ENCODE measurements around the gene MRM3.
"Not testable (repeated sequence)": the region's sequence is repeated elsewhere in the genome, so short reads cannot be mapped to it uniquely, and the experiment has no call there.

Gene MRM3

GRCh38 chr17:797236-797840 lies 15.2 kb downstream of the MRM3 start:
- no peak for DNase-seq

GRCh38 chr17:798246-798645 lies 16.1 kb downstream of the MRM3 start:
- DNase-seq: no peak

- no peak for DNase-seq
These were observed 17.1 kb downstream of the MRM3 start for GRCh38 chr17:799261-799660.

GRCh38 chr17:800446-801242 lies 18.5 kb downstream of the MRM3 start:
- DNase-seq: no peak

GRCh38 chr17:801660-802059 lies 19.5 kb downstream of the MRM3 start:
- DNase-seq: no peak

GRCh38 chr17:802481-802880 lies 20.3 kb downstream of the MRM3 start:
- no peak for DNase-seq

- no peak for DNase-seq
These were observed 21.0 kb downstream of the MRM3 start for GRCh38 chr17:802901-803881.

GRCh38 chr17:804541-805435 lies 22.6 kb downstream of the MRM3 start:
- DNase-seq: no peak

- DNase-seq: not testable (repeated sequence)
These were observed 23.7 kb downstream of the MRM3 start for GRCh38 chr17:805886-806285.

GRCh38 chr17:806346-806745 lies 24.2 kb downstream of the MRM3 start:
- DNase-seq: no peak

GRCh38 chr17:806781-807522 lies 24.8 kb downstream of the MRM3 start:
- DNase-seq: no peak

- DNase-seq: no peak
These were observed 25.6 kb downstream of the MRM3 start for GRCh38 chr17:807523-808294.

- DNase-seq: no peak
These were observed 29.1 kb downstream of the MRM3 start for GRCh38 chr17:811051-811784.

- no peak for DNase-seq
These were observed 30.6 kb downstream of the MRM3 start for GRCh38 chr17:812638-813204.

- no peak for DNase-seq
These were observed 32.2 kb downstream of the MRM3 start for GRCh38 chr17:814371-814770.

GRCh38 chr17:819251-819650 lies 37.1 kb downstream of the MRM3 start:
- DNase-seq: no peak

- DNase-seq: no peak
These were observed 41.3 kb downstream of the MRM3 start for GRCh38 chr17:823501-823902.

GRCh38 chr17:824378-824777 lies 42.2 kb downstream of the MRM3 start:
- no peak for DNase-seq

- DNase-seq: no peak
These were observed 43.1 kb downstream of the MRM3 start for GRCh38 chr17:825216-825615.

GRCh38 chr17:826778-827177 lies 44.6 kb downstream of the MRM3 start:
- DNase-seq: no peak

Measured in GOT3 (cell line).